T-helper 9 cell (primary cell): Measurements from ENCODE around the gene MAS1L.

ENCODE experiments used
- DNase-seq: peaks from one replicate; pipeline ENCODE4 v3.0.0-alpha.2; 2020

MAS1L gene

DNA sequence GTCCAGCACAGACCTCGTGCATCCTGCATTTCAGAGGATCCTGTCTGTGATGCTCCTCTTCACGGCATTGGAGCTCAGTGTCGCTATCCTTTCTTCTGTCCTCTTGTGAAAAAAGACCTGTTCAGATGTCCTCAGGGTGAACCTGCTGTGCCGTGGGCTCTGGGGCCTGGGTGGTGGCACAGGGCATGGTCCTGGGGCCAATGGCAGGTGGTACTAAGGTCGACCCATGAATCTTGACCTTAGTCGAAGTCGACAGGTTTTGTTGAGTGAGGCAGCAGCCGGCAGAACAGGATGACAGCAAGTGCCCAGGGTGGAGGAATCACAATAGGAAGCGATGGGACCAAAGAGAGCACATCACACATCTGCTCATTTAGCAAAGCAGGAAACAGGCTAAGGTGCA lies 22.0 kb upstream of the MAS1L start:
- DNase-seq = no peak

- DNase-seq = no peak
Observed at GRCh38 chr6:29509239-29509638, 21.5 kb upstream of the MAS1L start.

GRCh38 chr6:29507319-29507718 lies 19.6 kb upstream of the MAS1L start:
- DNase-seq = no peak

DNA sequence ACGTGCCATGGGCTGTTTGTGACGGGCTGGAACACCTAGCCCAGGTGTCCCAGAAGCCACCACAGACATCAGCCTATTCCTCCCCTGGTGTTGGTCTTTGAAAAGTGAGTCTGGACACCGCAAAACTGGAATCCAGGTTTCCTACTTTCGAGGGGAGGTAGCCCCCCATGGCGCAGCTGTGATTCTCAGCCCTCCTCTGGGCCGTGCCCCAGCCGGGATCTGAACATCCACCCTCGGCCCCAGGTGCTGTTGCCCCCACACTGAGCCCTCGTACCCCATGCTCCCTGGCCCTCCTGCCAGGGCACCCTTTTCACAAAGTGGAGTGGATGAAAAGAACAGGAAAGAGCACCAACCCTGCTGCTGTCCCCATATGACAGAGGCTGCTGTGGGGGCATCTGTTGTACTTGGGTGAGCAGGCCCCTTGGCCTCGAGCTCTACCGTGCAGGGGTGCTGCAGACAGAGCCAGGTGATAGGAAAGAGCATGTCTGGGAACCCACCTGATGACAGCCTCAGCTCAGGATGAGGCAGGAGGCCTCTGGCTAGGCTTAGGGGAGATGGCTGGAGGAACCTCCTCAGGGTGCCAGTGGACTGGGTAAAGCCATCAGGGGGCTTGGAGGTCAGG lies 18.8 kb upstream of the MAS1L start:
- DNase-seq = no peak

DNA sequence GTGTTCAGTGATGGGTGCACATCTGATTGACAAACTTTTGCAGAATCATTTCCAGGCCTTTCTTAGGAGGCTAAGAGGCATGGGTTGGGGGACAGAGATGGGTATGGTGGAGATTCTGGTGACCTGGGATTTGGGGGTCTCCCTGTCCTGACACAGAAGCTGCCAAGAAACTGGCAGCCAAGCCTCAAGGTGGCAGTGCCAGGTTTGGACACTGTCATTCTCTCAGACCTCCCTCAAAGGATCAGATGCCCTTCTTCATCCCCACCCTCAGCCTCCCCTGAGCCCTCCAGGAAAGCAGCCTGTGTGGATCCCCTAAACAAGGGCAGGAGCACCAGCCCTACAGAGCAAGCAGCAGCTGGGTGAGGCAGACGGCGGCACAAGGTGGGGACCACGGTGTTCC lies 18.1 kb upstream of the MAS1L start:
- DNase-seq = no peak

- DNase-seq = no peak
Observed at GRCh38 chr6:29504961-29505360, 17.2 kb upstream of the MAS1L start.

DNA sequence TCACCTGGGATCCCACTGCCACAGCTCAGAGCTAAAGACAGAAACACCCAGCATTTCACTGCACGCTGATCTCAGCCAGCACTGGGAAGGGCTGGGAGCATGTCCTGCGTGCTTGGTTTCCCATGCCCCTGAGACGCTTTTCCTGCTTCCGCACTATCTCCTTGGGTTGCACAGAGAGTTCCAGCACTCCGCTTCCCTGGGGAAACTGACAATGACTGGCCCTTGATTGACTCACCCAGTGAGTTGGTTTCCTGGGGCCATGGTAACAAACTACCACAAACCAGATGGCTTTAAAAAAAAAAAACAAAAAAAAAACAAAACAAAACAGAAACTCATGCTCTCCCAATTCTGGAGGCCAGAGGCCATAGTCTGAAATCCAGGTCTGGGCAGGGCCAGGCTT lies 14.8 kb upstream of the MAS1L start:
- no peak for DNase-seq

- DNase-seq = no peak
Observed at GRCh38 chr6:29502181-29502580, 14.4 kb upstream of the MAS1L start.

- DNase-seq = no peak
Observed at GRCh38 chr6:29501106-29501505, 13.3 kb upstream of the MAS1L start.

- no peak for DNase-seq
Observed at GRCh38 chr6:29500594-29500993, 12.8 kb upstream of the MAS1L start.

DNA sequence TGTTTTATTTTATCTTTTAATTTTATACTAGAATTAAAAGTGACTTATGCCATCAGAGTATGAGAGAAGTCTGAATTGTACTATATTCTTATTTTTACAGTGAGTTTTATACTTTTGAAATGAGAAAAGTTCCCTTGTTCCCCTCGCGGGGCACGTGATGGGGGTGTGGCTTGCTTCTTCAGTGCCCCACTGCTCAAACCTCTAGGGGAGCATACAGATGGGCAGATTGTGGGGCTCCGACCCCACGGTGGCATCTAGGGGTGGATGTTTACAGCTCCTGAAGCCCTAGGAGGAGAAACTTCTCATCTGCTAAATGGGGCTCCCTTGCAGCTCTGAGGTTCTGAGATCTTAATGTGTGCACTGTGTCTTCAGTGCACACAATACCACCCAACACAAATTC lies 11.9 kb upstream of the MAS1L start:
- DNase-seq = no peak

GRCh38 chr6:29496961-29497360 lies 9.2 kb upstream of the MAS1L start:
- DNase-seq = no peak

DNA sequence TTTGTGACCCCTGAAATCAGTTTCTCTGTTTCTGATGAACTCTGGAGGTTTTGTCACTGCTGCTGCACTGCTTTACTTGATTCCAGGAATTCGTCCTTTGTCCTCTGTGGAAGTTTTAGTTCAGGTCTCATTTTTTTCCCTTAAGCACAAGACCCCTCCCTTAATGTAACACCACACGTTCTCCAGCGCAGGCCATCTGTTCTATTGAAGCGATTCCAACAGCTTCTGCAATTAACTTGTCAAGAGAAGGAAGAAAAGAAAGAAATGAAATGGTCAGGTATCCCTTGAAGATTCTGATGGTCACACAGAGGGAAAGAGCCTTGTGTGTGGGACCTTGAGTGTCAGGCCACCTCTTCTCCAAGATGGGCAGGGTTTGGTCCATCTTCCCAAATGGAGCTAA lies 7.8 kb upstream of the MAS1L start:
- no peak for DNase-seq

- no peak for DNase-seq
Observed at GRCh38 chr6:29494131-29494530, 6.4 kb upstream of the MAS1L start.

DNA sequence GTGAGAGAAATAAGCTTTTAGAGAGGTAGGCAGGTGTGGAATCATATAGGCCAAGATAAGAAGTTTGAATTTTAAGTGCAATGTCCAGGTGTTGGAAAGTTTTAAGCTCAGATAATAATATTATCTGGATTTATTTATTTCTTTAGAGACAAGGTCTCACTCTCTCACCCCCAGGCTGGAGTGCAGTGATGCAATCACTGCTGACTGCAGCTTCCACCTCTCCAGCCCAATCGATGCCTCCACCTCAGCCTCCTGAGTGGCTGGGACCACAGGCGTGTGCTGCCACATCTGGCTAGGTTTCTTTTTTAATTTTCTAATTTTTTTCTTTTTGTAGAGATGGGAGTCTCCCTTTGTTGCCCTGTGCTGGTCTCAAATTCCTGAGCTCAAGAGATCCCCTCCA lies 5.5 kb upstream of the MAS1L start:
- DNase-seq = no peak

- DNase-seq = no peak
Observed at GRCh38 chr6:29491574-29491973, 3.8 kb upstream of the MAS1L start.

GRCh38 chr6:29490552-29490951 lies 2.8 kb upstream of the MAS1L start:
- DNase-seq = no peak

DNA sequence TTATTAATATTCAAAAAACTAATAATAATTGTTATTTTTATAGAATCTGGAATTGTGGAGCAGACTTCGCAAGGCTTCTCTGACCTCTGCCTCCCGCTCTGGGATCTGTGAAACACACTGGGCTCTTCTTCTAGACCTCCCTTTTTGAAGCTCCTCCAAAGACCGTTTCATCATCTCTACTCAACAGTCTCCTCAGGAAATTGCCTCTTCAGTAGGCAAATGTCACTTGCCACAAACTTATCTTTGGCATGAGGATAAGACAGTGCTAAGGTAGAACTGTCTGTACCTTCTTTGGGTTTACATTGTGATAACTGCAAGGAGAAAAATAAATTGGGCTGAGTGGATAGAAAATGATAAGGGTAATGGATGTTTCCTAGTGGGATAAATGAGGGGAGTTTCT lies 2.3 kb upstream of the MAS1L start:
- DNase-seq = no peak

GRCh38 chr6:29489286-29489685 lies 1.5 kb upstream of the MAS1L start:
- no peak for DNase-seq

DNA sequence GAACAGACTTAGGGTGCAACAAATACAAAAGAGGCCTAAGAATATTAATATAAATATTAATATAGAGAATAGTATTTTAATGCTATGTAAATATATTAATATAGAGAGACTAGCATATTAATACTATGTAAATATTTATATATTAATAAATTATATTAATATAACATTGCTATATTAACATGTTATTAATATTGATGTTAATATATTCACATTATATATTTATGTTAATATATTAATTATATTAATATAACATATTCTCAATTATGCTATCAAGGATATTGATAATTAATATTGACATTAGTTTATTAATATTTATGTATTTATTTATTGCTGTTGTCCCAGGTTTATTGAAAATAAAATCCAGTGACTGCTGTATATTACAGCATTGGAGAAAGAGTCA lies 1.1 kb upstream of the MAS1L start:
- no peak for DNase-seq

DNA sequence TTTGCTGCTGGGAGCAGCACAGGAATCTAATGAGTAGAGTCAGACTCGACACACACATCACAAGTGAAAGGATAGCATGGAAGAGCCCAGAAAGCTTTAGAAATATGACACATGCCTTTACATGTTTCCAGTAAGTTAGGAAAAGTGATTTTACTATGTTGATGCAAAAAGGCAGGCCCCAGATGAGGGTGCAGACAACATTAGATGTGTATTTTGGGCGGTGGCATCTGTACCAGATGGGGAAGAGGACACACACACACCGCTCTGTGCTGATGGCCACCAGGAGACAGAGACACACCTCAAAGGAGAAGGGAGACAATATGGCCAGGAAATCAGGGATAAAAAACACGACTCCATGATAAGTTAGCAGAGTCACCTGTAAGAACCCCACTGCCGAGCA lies 625 bp downstream of the MAS1L start:
- DNase-seq = no peak

GRCh38 chr6:29486577-29486976 lies 1.2 kb downstream of the MAS1L start:
- no peak for DNase-seq

DNA sequence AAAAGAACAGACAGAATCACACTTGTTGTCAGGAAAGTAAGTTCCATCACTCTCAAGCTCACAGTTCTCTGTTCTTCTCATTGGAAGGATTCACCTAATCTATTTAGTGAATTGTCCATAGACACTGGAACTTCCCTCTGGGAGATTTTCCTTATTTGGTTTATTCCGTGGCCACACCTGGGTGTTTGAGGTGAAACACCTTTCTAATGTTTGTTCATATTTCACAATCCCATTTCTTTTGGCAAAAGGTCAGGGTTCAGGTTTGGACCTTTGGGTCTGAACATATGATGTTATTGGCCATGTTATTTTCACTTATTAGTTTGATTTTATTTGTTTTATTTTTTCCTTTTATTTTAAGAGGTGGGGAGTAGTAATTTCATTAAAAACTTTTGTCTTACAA lies 4.0 kb downstream of the MAS1L start:
- DNase-seq = no peak

- DNase-seq = no peak
Observed at GRCh38 chr6:29483186-29483585, 4.6 kb downstream of the MAS1L start.

DNA sequence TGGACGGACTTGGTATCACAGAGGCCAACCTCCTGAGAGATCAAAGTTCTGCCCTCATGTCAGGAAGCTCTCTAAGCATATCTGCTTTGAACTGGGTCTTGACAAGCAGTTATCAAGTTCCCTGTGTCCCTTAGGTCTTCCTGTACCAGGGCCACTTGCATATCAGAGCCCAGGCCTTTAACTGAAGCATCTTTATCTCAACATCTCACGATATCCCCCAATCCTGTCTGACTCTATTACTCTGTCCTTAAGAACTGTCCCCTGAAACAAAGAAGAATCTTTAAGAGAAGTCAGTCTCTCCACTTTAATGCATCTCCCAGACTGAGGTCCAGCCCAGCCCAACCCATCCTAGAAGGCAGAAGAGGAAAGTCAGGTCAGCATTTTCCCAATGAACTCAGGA lies 8.2 kb downstream of the MAS1L start:
- DNase-seq = no peak

- DNase-seq = no peak
Observed at GRCh38 chr6:29478740-29479139, 9.0 kb downstream of the MAS1L start.
